ENCODE results near the gene CADPS2.

Gene CADPS2

DNA sequence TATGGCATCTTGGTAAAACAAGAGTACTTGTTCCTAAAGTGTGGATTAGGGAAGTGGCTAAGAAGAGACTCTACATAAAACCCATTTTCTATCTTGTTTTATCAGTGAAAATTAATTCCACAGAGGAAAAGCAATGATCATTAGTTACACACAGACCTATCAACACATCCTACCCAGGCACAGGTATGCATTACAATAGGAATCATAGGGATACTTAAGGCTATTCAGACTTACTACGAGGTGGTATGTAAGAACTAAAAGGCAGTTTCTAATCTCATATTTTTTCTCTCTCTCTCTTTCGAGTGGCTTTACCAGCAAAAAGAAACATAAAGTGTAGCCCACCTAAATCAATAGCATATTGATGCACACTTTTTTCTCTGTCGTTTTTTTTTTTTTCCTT lies 415.4 kb downstream of the CADPS2 start:
- in situ Hi-C loops (cut with HindIII; ENCODE audit: low pct_ligation_motif_present, low sequenced_read_pairs): no loop called here
- no peak for DNase-seq

DNA sequence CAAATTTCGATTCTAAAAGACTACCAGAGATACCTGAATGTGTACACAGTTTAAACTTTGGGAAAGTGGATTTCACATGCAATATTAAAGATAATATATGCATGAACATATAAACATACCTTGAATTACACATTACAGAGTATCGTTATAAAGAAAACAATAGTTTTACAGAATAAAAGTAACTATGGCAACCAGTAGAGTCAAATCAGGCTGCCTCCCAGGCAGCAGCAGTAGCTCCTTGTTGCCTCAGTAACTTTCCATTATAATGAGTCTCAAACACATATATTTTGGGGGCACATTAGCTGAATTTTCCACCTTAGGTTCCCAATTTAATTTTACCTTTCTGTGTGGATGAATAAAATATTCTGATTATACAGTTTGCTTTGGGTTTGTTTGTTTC lies 417.3 kb downstream of the CADPS2 start:
- Histone ChIP-seq H3K36me3 (replicated peaks) (no peaks in the 10 kb centered on the region), H3K27ac (no peak overlapping the region), H3K4me3 (ENCODE audit: low read depth, low read length) (no peak overlapping the region), H3K27me3 (replicated peaks) (no peaks in the 10 kb centered on the region)
- TF ChIP-seq, protein P1, sequence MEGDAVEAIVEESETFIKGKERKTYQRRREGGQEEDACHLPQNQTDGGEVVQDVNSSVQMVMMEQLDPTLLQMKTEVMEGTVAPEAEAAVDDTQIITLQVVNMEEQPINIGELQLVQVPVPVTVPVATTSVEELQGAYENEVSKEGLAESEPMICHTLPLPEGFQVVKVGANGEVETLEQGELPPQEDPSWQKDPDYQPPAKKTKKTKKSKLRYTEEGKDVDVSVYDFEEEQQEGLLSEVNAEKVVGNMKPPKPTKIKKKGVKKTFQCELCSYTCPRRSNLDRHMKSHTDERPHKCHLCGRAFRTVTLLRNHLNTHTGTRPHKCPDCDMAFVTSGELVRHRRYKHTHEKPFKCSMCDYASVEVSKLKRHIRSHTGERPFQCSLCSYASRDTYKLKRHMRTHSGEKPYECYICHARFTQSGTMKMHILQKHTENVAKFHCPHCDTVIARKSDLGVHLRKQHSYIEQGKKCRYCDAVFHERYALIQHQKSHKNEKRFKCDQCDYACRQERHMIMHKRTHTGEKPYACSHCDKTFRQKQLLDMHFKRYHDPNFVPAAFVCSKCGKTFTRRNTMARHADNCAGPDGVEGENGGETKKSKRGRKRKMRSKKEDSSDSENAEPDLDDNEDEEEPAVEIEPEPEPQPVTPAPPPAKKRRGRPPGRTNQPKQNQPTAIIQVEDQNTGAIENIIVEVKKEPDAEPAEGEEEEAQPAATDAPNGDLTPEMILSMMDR (IDR thresholded peaks at IDR 0.05; ENCODE audit: low read depth, low read length, missing control alignments): no peak
- DNase-seq: no peak
- in situ Hi-C loops (cut with HindIII; ENCODE audit: low pct_ligation_motif_present, low sequenced_read_pairs): no loop called here

More for the DNA sequence above, 415.4 kb downstream of the CADPS2 start:
- no peaks in the 10 kb centered on the region for H3K36me3 ChIP-seq (replicated peaks)
- H3K27me3 ChIP-seq (replicated peaks): no peaks in the 10 kb centered on the region
- no peak overlapping the region for H3K27ac ChIP-seq
- TF ChIP-seq, protein P1 (IDR thresholded peaks at IDR 0.05; ENCODE audit: low read depth, low read length, missing control alignments): no peak
- no peak overlapping the region for H3K4me3 ChIP-seq (ENCODE audit: low read depth, low read length)

DNA sequence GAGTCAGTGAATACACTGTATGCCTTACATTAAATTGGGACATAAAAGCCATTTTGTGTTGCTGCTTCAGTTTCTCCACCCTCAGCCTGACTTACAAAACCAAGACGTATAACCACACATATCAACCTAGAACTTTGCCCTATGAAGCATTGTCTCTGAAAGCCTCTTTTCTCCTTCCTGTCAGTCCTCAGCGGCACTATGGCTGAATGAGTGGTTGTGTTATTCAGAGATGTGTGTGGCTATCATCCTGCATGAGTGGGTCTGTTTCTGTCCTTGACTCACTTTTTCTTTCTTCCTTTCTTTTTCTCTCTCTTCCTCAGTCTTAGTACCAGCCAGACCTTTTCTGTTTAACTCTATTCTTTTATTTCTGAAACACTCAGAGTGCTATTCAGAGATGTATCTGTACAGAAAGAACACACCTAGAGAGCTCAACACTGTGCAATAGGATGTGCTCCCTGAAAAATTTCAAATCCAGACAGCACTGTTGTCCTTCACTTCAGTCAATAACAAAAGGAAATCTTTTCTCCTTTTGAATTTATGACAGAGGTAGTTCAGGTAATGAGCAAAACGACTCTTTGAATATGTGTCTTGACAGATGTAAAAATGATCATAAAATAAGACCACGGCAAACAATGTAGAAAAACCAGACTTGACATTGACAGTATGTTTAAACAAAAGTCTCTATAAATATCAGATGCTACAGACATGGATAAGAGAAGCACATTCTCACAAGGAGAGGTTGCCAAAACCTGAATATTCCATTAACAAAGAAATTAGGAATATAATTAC lies 418.4 kb downstream of the CADPS2 start:
- in situ Hi-C loops (cut with HindIII; ENCODE audit: low pct_ligation_motif_present, low sequenced_read_pairs): no loop called here
- no peak for DNase-seq
- H3K36me3 ChIP-seq (replicated peaks): no peaks in the 10 kb centered on the region
- no peak overlapping the region for H3K4me3 ChIP-seq (ENCODE audit: low read depth, low read length)
- TF ChIP-seq, protein P1 (IDR thresholded peaks at IDR 0.05; ENCODE audit: low read depth, low read length, missing control alignments): no peak
- no peaks in the 10 kb centered on the region for H3K27me3 ChIP-seq (replicated peaks)
- H3K27ac ChIP-seq: no peak overlapping the region

DNA sequence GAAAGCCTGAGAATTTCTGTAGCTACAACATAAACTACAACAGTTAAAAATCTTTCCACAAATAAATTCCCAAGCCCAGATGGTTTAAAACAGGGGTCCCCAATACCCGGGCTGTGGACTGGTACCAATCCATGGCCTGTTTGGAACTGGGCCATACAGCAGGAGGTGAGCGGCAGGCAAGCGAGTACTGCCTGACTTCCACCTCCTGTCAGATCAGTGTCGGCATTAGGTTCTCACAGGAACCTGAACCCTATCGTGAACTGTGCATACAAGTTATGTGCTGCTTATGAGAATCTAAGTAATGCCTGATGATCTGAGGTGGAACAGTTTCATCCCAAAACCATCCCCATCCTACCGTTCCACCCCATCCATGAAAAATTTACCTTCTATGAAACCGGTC lies 421.0 kb downstream of the CADPS2 start:
- in situ Hi-C loops (cut with HindIII; ENCODE audit: low pct_ligation_motif_present, low sequenced_read_pairs): no loop called here
- H3K27ac ChIP-seq: no peak overlapping the region
- no peak for DNase-seq
- no peak overlapping the region for H3K4me3 ChIP-seq (ENCODE audit: low read depth, low read length)
- TF ChIP-seq, protein P1 (IDR thresholded peaks at IDR 0.05; ENCODE audit: low read depth, low read length, missing control alignments): no peak
- H3K27me3 ChIP-seq (replicated peaks): no peaks in the 10 kb centered on the region
- no peaks in the 10 kb centered on the region for H3K36me3 ChIP-seq (replicated peaks)

DNA sequence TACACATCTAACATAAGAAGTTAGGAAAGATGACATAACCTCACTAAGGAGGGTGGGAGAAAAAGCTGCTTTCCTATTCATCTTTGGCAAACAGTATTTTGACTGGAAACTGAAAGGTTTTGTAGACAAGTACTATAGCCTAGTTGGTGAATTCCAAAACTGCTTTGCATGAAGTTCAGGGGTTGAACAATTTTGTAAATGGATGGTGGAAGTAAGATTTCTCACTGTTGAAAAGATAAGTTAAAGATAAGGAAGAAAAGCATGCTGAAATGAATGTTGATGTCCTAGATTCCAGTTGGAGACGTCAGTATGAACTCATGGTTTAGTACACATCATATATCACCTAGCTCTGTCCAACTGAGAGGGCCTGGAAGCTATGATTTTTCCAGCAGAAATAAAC lies 422.6 kb downstream of the CADPS2 start:
- no peaks in the 10 kb centered on the region for H3K36me3 ChIP-seq (replicated peaks)
- in situ Hi-C loops (cut with HindIII; ENCODE audit: low pct_ligation_motif_present, low sequenced_read_pairs): no loop called here
- H3K4me3 ChIP-seq (ENCODE audit: low read depth, low read length): no peak overlapping the region
- H3K27ac ChIP-seq: no peak overlapping the region
- no peaks in the 10 kb centered on the region for H3K27me3 ChIP-seq (replicated peaks)
- TF ChIP-seq, protein P1 (IDR thresholded peaks at IDR 0.05; ENCODE audit: low read depth, low read length, missing control alignments): no peak
- no peak for DNase-seq

DNA sequence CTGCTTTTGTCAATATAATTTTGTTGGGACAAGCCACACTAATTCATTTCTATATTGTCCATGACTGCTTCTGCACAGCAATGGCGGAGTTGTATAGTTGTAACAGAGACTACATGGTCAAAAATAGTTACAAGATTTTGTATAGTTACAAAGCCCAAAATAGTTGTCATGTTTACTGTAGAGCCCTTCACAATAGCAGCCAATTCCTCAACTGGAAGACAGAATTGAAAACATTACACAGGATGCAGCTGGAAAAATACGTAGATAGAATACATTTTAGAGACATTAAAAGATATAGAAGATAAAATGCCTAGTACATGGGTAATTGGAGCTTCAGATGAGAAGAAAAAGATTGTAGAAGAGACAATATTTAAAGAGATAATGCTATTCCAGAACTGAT lies 425.3 kb downstream of the CADPS2 start:
- TF ChIP-seq, protein P1 (IDR thresholded peaks at IDR 0.05; ENCODE audit: low read depth, low read length, missing control alignments): no peak
- H3K27ac ChIP-seq: no peak overlapping the region
- H3K27me3 ChIP-seq (replicated peaks): no peaks in the 10 kb centered on the region
- H3K36me3 ChIP-seq (replicated peaks): no peaks in the 10 kb centered on the region
- no peak overlapping the region for H3K4me3 ChIP-seq (ENCODE audit: low read depth, low read length)
- DNase-seq: no peak
- in situ Hi-C loops (cut with HindIII; ENCODE audit: low pct_ligation_motif_present, low sequenced_read_pairs): no loop called here

All from brain microvascular endothelial cell (primary cell).